HG02943 (cell line): Measurements from ENCODE around the gene CINP.
"Not testable (repeated sequence)": the region's sequence is repeated elsewhere in the genome, so short reads cannot be mapped to it uniquely, and the experiment has no call there.

Experiments used
- ATAC-seq: cut with Tn5 transposase; IDR thresholded peaks from one replicate; pipeline ENCODE4 v1.9.1; 2021; ENCODE audit warnings: mild to moderate bottlenecking, low read depth, moderate library complexity; ENCODE audit not compliant: unreplicated experiment

The CINP gene

DNA sequence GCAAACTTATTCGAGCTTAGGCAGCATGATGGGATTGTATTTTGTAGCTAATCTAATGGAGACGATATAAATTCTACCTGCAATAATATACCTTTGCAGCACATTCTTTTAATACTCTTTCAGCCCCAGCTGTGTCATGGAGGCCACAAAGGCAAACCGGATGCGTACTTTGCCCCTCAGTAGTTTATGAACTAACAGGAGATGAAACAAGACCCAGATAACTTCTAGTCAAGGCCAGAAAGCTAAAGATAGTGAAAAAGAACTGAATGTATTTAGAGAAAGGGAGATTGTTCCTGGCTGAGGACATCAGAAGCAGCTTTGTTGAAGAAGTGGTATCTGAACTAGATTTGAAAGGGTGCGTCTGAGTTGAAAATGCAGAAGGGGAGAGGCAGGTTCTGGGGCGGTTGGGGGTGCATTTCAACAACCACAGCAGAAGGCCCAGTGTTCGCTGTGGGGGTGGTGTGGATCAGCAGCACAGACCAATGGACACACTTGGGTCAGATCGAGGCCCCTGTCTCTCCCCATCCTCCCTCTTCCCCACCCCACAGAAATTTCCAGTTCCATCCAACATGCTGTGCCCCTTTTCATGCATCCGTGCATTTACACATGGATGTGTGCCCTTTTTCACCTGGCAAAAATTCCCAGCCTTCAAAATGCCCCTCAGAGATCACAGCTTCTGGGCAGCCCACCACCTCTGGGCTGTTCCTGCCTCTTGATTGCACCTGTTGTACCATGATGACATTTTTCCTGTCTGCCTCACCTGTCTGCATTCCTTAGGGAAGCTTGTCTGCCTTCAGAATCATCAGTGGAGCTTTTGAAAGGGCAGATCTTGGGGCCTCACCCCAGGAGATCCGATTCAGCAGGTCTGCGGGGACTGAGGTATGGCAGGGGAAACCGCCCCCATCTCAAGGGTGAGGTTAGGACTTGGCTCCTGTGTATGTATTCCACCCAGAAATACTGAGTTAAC lies 41.0 kb downstream of the CINP start:
- ATAC-seq, result no peak

DNA sequence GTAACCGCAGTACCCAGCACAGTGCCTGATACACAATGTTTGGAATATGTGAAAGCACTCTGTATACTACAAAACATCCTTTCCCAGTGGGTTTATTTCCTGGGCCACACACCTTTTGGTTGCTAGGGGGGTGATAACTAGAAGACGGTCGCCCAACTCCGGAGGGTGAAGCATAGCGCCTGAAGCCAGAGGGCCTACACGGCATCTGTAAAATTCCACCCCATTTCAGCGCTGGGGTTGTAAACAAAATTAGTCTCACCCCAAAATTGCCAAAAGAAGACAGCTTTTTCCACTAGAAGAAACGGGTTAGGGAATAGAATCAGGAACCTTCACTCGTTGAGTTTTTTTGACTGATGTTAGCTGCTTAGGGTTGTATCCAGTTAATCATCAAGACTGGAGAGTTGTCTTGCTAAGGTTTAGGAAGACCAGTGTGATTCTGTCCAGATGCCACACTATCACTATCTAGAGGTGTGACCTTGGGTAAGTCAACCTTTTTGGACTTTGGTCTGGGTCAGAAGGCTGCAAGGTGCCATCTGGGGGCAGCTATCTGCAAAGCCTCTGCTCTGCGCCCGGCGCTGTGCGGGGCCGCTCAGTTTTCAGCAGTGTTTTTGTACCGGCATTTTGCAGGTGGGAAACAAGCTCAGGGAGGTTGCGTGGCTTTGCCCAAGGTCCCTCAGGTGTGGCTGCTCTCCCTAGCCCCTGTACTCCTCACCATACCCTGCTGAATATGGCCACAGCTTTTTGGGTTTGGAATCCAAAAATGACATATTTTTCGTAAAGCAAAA lies 41.8 kb downstream of the CINP start:
- ATAC-seq, result no peak

DNA sequence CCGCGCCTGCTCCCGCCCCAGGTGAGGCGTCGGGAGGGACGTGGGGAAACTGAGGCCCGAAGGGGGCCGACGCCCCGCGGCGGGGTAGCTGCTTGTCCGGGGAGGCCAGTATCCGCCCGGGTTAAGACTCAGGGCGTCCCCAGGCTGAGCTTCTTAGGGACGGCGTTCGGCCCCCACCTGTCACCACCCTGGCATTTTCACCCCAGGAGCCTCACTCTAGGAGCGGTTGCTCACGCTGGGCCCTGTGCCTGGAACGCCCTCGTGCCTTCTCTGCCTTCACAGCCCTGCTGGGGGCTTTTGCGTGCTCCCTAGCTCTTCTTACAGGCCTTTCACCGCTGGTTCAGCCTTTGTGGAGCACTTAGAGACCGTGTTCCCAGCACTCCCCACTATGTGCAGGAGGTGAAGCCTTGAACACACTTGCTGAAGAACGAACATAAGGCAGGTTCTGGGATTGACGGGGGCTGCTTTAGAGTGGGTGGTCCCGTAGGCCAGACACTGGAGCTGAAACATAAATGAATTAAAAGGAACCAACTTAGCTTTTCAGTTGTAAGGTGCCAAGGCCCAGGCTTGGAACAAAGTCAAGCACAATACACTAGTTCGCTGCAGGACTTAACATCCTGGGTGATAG lies 42.5 kb downstream of the CINP start:
- peak; percentile 15 for ATAC-seq

DNA sequence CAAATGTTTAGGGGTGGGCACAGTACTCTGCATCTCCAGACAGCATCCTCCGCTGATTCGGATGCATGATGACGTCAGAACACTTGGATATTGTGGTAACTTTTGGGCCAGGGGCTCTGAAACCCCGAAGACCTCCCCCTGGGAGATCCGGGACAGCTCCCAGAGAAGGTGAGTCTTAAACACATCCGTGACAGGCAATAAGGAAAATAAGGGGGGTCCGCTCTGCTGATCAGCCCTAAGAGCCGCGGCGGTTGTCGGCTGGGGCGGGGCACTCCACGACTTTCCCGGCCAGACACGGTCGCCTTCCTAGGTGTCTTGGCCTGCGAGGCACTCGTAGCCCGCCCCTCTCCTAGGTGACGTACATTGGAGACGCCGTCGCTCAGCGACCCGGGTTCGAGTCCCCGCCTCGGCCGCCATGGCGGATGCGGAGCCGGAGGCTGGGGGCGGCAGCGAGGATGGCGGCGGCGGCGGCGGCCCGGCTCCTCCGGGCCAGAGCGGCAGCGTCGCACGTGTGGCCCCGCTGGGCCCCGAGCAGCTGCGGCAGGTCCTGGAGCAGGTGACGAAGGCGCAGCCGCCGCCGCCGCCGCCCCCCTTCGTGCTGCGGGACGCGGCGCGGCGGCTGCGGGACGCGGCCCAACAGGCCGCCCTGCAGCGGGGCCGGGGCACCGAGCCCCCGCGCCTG lies 43.2 kb downstream of the CINP start, which contains the start of gene ZNF839:
ZNF839 (plus strand) TSS at position 396 of the 682 bp plus-strand sequence; CDS start at position 416, 20 bp downstream.
- peak; percentile 46 for ATAC-seq

DNA sequence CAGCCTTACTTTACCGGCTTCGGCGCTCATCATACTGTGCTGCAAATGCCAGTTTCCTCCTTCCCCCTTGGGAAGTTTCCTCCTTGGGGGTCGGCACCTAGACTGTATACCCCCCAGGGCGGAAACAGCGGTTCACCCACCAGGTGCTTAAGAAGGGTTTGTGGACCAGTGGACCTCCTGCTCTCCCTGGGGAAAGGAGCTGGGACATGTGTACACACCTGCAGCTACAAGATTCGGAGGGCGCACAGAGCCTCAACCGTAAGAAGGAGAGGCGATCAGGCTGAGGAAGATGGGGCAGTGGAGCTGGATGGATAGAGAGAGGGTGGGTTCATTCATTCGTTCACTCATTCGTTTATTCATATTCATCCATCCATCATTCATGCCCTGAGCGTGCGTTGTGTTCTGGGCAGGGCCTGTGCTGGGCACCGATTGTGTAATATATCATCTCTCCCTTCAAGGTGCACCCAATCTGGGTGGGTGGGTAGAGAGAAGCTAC lies 43.9 kb downstream of the CINP start:
- ATAC-seq, result no peak

DNA sequence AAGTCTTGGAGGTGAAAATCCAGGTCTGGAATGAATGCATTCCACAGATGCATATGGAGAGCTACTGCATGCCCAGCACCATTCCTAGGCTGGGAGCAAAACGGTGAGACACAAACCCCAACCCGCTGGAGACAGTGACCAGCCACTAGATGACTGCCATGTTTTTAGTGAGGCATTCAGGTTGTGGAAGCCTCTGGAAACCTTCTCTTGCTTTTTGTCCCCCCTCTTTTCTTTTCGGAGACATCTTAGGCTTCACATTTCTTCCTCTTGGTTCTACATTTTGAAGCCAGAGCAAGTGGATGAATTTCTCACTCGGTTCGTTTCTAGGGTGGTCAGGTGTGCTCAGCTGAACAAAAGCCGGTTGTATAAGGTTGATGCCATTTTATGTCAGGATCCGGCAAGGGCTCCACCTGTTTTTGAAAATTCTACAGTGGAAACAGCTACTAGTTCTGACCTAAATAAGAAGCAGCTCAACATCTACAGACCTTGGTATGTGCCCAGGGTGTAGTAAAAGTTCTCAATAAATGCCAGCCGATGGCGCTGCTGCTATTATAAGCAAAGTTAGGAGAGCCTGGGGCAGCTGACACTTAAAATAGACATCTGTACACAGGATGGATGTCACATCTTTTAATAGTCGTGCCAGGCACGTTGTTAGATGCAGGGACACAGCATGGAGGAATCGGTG lies 45.0 kb downstream of the CINP start:
- no peak for ATAC-seq

DNA sequence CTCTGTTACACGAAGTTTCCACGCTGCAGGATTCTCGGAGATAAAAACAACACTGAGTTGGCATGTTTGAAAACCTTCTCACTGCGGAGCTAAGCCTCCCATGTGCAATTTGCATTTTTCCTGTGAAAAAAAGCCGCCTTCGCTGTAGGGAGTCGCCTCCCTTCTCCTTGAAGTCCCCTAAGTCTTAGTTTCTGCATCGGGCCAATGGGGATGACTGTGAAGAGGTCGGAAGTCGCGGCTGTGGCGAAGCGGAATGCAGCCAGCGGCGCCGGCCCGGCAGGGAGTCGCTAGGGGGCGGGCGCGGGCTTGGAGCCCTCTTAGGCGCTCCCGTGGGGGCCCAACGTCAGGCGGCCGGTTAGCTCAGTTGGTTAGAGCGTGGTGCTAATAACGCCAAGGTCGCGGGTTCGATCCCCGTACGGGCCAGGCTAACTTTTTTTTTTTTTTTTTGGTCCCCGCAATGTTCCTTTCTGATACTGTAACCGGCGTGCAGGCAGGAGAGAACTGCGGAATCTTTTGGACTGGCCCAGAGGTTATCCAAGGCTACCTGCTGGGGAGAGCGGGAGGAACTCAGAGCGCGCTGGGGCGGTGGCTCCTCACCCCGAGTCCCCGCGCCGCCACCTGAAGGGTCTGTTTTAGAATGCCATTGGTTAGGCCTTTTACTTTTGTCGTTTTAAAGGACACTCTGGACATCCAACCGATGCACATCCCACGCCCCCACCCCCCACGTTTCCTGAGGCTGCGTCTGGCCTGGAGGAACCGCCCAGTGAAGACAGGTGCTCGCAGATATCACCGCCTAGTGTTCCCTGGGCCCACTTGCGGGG lies 45.7 kb downstream of the CINP start:
- peak; percentile 51 for ATAC-seq

DNA sequence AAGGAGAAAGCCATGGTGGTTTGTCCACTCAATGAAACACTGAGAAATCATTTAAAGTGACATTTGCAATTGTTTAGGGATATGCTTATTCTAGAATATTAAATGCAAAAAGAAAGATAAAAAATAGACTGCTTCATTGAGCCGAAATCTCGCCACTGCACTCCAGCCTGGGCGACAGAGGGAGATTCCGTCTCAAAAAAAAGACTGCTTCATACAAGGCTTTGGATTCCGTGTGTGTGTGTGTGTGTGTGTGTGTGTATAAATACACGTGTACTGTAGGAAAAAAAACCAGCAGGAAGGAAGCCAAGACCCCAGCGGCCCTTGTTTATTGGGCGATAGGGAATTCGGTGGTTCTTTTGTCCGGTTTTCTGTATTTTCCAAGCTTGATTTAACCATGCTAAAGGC lies 46.4 kb downstream of the CINP start:
- ATAC-seq, result no peak

DNA sequence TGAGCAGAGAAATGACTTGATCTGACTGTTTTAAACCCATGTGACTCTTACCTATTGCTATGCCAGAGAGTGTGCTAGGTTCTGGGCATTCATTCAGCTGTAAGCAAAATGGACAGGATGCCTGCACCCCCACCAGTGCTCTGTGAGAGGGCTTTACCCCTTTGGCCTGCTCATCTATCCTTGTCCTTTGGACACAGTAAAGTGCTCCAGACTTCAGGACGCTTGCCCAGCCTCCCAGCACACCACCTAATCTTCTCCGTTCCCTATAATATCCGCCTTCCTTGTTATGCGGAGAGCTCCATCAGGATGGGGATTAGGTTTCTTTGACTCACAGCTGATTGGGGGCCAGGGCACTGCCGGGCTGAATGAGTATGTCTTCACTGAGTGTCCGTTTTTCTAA lies 47.6 kb downstream of the CINP start:
- no peak for ATAC-seq

DNA sequence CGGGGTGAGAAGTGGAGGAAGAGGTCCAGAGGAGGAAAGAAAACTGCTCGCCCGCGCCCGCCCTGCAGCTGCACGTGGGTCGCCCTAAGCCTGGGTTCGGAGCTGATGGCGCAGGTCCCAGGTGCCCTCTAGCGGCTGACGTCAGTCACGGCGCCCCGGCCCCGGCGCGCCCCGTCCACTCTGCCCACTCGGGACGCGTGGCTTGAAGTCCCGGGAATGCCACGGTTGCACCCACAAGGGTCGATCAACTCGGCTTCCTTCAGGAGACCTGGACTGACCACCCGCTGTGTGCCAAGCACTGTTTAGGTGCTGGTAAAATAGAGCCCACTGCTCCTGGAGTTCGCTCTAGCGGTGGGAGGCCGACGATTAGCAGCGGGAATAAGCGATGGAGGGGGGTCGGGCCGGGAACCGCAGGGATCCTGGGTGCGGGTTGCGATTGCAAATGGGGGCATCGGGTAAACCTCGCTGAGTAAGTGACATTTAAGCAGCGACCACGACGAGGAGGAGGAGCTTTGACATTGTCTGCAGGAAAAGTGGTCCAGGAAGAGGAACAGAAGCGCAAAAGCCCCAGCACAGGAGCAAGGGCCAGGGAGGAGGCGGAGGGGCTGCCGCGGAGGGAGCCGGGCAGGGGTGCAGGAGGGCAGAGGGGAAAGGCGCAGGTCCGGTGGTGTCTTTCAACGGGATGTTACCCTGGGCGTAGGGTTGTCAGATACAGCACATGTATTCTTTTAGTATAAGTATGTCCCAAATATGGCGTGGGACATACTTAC lies 48.3 kb downstream of the CINP start:
- ATAC-seq, result peak; percentile 51

DNA sequence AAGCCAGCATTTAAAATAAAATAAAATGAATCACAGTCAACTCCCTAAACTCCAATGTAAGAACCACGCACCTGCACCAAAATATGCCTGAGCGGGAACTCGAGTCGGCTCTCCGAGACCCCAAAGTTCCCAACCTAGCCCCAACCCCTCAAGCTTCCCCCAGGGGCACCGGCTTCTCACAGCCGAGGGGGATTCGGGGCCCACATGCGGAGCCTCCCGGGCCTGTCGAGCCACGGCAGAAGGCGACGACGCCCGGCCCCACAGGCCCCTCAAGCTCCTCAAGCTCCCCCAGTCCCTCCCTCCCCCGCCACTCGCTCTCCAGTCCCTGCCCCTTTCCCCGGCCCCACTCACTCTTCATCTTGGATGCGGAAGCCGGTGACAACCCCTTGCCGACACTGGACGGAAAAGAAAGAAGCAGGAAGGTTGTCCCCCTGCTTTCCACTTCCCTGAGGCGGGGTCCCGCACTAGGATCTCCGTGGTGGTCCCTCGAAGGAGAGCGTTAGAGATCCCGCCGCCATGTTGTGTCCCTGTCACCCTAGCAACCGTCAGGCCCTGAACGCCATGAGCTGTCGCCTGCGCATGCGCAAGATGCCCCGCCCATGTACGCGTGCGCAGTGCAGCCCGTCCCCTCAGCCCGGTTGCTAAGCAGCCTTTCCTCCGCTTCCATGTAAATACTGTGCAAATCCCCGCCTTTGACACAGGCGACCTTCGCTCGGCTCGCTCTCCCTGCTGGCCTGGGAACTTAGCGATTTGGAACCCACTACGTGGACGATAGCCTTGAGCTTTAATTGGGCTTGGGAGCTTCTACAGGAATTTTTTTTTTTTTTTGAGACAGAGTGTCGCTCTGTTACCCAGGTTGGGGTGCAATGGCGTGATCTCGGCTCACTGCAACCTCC lies 57.8 kb downstream of the CINP start, which contains the start of gene MOK:
MOK (minus strand) TSS at position 554 of the 896 bp plus-strand sequence; CDS start at position 358, 196 bp downstream.
- ATAC-seq, result peak; percentile 93

DNA sequence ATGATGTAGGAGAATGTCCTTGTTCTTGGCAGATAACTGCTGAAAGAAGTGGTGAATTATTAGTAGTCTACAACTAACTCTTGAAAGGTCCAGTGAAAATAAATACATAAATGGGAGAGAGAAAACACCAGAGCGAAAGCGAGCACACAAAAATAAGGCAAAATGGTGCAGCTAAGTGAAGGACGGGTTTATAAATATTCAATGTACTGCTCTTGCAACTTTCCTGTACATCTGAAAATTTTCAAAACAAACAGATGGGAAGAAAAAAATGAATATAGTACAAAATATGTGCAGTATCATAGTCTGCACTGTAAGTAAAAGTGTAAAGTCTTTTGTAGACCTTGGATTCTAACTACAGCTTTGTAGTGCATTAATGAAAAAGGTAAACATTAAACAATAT lies 59.0 kb downstream of the CINP start:
- ATAC-seq, result no peak

DNA sequence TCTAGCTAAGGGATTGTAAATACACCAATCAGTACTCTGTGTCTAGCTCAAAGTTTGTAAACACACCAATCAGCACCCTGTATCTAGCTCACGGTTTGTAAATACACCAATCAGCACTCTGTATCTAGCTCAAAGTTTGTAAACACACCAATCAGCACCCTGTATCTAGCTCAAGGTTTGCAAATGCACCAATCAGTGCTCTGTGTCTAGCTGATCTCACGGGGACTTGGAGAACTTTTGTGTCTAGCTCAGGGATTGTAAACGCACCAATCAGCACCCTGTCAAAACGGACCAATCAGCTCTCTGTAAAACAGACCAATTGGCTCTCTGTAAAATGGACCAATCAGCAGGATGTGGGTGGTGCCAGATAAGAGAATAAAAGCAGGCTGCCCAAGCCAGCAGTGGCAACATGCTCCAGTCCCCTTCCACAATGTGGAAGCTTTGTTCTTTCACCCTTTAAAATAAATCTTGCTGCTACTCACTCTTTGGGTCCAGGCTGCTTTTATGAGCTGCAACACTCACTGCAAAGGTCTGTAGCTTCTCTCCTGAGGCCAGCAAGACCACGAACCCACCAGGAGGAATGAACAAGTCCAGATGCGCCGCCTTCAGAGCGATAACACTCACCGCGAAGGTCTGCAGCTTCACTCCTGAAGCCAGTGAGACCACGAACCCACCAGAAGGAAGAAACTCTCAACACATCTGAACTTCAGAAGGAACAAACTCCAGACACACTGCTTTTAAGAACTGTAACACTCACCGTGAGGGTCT lies 64.2 kb downstream of the CINP start:
- ATAC-seq, result not testable (repeated sequence)
